WTC11 (cell line): ENCODE data around the gene CMTM7. TPM values are rescaled to one million over a fixed set of nuclear protein-coding genes. Genes with fewer than 3 reads are reported as not detected.

ENCODE experiments used
- ATAC-seq: fragments of 200-7000 bp; cut with Tn5 transposase; 2 replicates; pipeline ENCODE4 v1.10.0; 2021; ENCODE audit warnings: mild to moderate bottlenecking, moderate library complexity
- CTCF ChIA-PET: fragments of 300-600 bp; sonication (Branson Sonifier 250); formaldehyde crosslinking; loops from one replicate; lab custom pipeline; 2021; ENCODE audit warnings: antibody characterized with exemption; lab: Charles Lee
- POLR2A ChIA-PET: fragments of 350-600 bp; sonication (Branson Sonifier 250); formaldehyde crosslinking; loops from one replicate; lab custom pipeline; 2021; ENCODE audit warnings: antibody characterized with exemption; lab: Charles Lee
- DNase-seq: peaks from one replicate; pipeline ENCODE4 v3.0.0; 2021; ENCODE audit warnings: low spot score
- H3K27ac Mint-ChIP-seq: 2 replicates; pipeline ENCODE4 v1.8.0; 2021; ENCODE audit warnings: mixed read lengths
- H3K27me3 Mint-ChIP-seq: 2 replicates; pipeline ENCODE4 v1.8.0; 2021; ENCODE audit warnings: low read depth, mild to moderate bottlenecking, moderate library complexity, mixed read lengths
- H3K36me3 Mint-ChIP-seq: 2 replicates; pipeline ENCODE4 v1.8.0; 2021; ENCODE audit warnings: mixed read lengths
- H3K4me1 Mint-ChIP-seq: 2 replicates; pipeline ENCODE4 v1.8.0; 2022; ENCODE audit warnings: mixed read lengths
- H3K4me3 Mint-ChIP-seq: 2 replicates; pipeline ENCODE4 v1.8.0; 2021; ENCODE audit warnings: mild to moderate bottlenecking, moderate library complexity, mixed read lengths
- H3K9me3 Mint-ChIP-seq: 2 replicates; pipeline ENCODE4 v1.8.0; 2021; ENCODE audit warnings: mixed read lengths
- CBFB ChIP-seq: sonication (generic); formaldehyde crosslinking; IDR thresholded peaks from 2 replicates; pipeline ENCODE4 v1.8.1; 2022; ENCODE audit warnings: mild to moderate bottlenecking, low read depth, missing genetic modification reagents
- ESRRA ChIP-seq: sonication (generic); formaldehyde crosslinking; IDR thresholded peaks from 2 replicates; pipeline ENCODE4 v1.8.1; 2022; ENCODE audit warnings: mild to moderate bottlenecking, missing genetic modification reagents, borderline replicate concordance
- GRHL2 ChIP-seq: fragments of 250-450 bp; sonication (Bioruptor Pico); IDR thresholded peaks from 2 replicates; pipeline ENCODE4 v1.8.0; 2022; ENCODE audit warnings: mild to moderate bottlenecking, moderate library complexity; ENCODE audit not compliant: insufficient replicate concordance, severe bottlenecking
- GTF2I ChIP-seq: fragments of 250-450 bp; sonication (Bioruptor Pico); conservative IDR thresholded peaks from 2 replicates; pipeline ENCODE4 v1.4.0; 2021; ENCODE audit warnings: mild to moderate bottlenecking
- NFYB ChIP-seq: sonication (generic); formaldehyde crosslinking; conservative IDR thresholded peaks from 2 replicates; pipeline ENCODE4 v1.8.0; 2022; ENCODE audit warnings: low read depth, missing genetic modification reagents
- OVOL2 ChIP-seq: fragments of 250-450 bp; sonication (Bioruptor Pico); IDR thresholded peaks from 2 replicates; pipeline ENCODE4 v1.9.0; 2021; ENCODE audit warnings: mild to moderate bottlenecking, borderline replicate concordance
- RORB ChIP-seq: fragments of 250-450 bp; sonication (Bioruptor Pico); IDR thresholded peaks from 2 replicates; pipeline ENCODE4 v1.9.0; 2021; ENCODE audit warnings: mild to moderate bottlenecking
- TEAD1 ChIP-seq: sonication (generic); formaldehyde crosslinking; IDR thresholded peaks from 2 replicates; pipeline ENCODE4 v1.8.0; 2022; ENCODE audit warnings: mild to moderate bottlenecking, missing genetic modification reagents
- ZNF671 ChIP-seq: fragments of 250-450 bp; sonication (Bioruptor Pico); IDR thresholded peaks from 2 replicates; pipeline ENCODE4 v1.8.0; 2021; ENCODE audit warnings: mild to moderate bottlenecking
- total RNA-seq: library from RNA; stranded (reverse); gene quantifications from 3 replicates; pipeline ENCODE4 v1.2.3, GENCODE V29; 2021
- TF ChIP-seq, protein P1 (sequence below): sonication (generic); formaldehyde crosslinking; IDR thresholded peaks from 2 replicates; pipeline ENCODE4 v1.8.1; 2023; ENCODE audit warnings: mild to moderate bottlenecking, missing genetic modification reagents, moderate library complexity
- TF ChIP-seq, protein P2 (sequence below): sonication (generic); formaldehyde crosslinking; IDR thresholded peaks from 2 replicates; pipeline ENCODE4 v1.8.1; 2022; ENCODE audit warnings: mild to moderate bottlenecking, moderate library complexity, missing genetic modification reagents
- TF ChIP-seq, protein P3 (sequence below): sonication (generic); formaldehyde crosslinking; IDR thresholded peaks from 2 replicates; pipeline ENCODE4 v1.8.1; 2023; ENCODE audit warnings: mild to moderate bottlenecking, missing genetic modification reagents, borderline replicate concordance
- TF ChIP-seq, protein P4 (sequence below): sonication (generic); formaldehyde crosslinking; IDR thresholded peaks from 2 replicates; pipeline ENCODE4 v1.8.0; 2022; ENCODE audit warnings: mild to moderate bottlenecking, missing genetic modification reagents
- TF ChIP-seq, protein P5 (sequence below): sonication (generic); formaldehyde crosslinking; IDR thresholded peaks from 2 replicates; pipeline ENCODE4 v1.8.1; 2022; ENCODE audit warnings: missing genetic modification reagents, borderline replicate concordance

CMTM7 gene
- total RNA-seq, 1 experiment from 2014 or later: 23.4 TPM

DNA sequence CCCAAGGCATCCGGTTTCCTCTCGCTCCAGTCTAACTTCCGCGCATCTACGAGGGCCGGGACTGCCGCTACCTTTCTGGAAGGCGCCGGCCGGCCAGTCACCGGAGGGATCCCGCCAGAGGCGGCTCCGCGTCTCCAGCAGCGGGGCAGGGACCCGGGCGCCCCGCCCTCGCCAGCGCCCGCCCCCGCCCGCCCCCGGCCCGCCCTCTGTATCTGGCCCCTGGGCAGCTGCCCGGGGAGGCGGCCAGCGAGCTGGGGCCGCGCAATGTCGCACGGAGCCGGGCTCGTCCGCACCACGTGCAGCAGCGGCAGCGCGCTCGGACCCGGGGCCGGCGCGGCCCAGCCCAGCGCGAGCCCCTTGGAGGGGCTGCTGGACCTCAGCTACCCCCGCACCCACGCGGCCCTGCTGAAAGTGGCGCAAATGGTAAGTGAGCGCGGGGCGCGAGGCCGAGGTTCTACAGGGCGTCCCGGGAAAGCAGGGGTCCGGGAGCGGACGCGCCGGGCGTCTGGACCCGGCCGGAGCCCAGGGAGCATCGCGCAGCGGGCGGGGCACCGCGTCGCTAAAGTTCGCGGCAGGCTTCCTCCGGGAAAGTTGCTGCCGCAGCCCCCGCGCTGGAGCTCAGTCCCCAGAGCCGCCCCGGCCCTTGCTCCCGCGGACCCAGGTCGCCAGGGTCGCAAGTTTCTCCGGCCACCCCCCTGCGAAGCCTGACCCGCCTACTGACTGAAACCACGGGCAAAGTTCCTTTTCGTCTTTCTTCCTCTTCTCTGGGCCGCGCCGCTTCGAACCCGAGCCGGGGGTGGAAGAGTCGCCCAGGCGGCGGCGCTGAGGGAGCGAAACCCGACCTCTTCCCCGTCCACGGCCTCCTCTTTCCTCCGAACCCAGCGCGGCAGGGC, at the start of gene CMTM7 (continued):
- TF ChIP-seq, protein P1, sequence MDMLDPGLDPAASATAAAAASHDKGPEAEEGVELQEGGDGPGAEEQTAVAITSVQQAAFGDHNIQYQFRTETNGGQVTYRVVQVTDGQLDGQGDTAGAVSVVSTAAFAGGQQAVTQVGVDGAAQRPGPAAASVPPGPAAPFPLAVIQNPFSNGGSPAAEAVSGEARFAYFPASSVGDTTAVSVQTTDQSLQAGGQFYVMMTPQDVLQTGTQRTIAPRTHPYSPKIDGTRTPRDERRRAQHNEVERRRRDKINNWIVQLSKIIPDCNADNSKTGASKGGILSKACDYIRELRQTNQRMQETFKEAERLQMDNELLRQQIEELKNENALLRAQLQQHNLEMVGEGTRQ (CRISPR knock-in tag): peak; percentile 70
- TF ChIP-seq, protein P2, sequence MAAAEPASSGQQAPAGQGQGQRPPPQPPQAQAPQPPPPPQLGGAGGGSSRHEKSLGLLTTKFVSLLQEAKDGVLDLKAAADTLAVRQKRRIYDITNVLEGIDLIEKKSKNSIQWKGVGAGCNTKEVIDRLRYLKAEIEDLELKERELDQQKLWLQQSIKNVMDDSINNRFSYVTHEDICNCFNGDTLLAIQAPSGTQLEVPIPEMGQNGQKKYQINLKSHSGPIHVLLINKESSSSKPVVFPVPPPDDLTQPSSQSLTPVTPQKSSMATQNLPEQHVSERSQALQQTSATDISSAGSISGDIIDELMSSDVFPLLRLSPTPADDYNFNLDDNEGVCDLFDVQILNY: peak; percentile 52; the same call in 1 of the 2 replicates
- TF ChIP-seq TEAD1: peak; percentile 15; the same call in 1 of the 2 replicates
- TF ChIP-seq, protein P3, sequence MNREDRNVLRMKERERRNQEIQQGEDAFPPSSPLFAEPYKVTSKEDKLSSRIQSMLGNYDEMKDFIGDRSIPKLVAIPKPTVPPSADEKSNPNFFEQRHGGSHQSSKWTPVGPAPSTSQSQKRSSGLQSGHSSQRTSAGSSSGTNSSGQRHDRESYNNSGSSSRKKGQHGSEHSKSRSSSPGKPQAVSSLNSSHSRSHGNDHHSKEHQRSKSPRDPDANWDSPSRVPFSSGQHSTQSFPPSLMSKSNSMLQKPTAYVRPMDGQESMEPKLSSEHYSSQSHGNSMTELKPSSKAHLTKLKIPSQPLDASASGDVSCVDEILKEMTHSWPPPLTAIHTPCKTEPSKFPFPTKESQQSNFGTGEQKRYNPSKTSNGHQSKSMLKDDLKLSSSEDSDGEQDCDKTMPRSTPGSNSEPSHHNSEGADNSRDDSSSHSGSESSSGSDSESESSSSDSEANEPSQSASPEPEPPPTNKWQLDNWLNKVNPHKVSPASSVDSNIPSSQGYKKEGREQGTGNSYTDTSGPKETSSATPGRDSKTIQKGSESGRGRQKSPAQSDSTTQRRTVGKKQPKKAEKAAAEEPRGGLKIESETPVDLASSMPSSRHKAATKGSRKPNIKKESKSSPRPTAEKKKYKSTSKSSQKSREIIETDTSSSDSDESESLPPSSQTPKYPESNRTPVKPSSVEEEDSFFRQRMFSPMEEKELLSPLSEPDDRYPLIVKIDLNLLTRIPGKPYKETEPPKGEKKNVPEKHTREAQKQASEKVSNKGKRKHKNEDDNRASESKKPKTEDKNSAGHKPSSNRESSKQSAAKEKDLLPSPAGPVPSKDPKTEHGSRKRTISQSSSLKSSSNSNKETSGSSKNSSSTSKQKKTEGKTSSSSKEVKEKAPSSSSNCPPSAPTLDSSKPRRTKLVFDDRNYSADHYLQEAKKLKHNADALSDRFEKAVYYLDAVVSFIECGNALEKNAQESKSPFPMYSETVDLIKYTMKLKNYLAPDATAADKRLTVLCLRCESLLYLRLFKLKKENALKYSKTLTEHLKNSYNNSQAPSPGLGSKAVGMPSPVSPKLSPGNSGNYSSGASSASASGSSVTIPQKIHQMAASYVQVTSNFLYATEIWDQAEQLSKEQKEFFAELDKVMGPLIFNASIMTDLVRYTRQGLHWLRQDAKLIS (CRISPR knock-in tag): 0 out of 2 replicates have a peak, but pooled peaks have one; percentile 48
- no peak for TF ChIP-seq CBFB (CRISPR knock-in tag)
- TF ChIP-seq, all 79 proteins: peak for 21

DNA sequence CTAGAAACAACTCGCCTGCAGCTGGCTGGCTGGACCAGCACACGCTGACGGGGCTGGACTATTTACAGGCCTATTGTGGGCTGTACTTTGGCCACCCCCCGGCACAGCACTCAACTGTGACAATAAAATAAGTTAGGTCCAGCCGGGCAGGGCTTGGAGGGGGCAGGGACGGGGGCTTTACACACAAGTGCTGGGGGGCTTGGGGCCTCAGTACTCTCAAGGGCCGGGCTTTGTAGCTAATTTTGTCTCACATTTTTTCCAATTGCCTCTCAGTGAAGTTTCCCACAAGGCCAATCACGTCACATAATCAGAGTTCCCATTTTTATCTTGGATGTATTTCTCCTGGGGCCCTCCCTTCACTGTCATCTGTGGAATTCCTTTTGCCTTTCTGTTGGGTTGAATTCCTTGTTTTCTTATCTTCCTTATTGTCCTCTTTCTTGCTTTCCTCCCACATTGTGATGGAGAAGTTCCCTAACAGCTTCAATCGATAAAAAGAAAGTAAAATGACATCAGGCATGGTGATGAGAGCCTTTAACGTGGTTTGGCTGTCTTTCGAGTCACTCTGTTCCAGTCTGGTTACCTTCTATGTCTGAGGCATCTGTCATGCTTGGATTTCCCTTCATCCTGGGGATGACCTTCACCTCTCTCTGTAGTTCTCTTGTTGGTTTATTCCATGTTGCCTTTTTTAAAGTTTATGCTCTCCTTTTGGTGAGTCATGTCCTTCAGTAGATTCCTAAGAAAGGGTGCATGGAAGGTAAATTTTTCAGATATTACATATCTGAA, 44.1 kb upstream of the CMTM7 start:
- no peaks in the 10 kb centered on the region for H3K36me3 Mint-ChIP-seq
- no peaks in the 10 kb centered on the region for H3K9me3 Mint-ChIP-seq
- ATAC-seq (peak; percentile 20), DNase-seq (no peak)
- peaks cover 29% of the 10 kb centered on the region for H3K4me1 Mint-ChIP-seq
- CTCF ChIA-PET: interaction anchor here (0.7 to 3.7 kb wide), 4 partner anchors 10 to 424 kb away, joined by 3 to 11 read pairs (median 4); no protein-coding TSS in a partner anchor
- H3K4me3 Mint-ChIP-seq: no peak overlapping the region
- H3K27me3 Mint-ChIP-seq: no peaks in the 10 kb centered on the region
- TF ChIP-seq, protein P4, sequence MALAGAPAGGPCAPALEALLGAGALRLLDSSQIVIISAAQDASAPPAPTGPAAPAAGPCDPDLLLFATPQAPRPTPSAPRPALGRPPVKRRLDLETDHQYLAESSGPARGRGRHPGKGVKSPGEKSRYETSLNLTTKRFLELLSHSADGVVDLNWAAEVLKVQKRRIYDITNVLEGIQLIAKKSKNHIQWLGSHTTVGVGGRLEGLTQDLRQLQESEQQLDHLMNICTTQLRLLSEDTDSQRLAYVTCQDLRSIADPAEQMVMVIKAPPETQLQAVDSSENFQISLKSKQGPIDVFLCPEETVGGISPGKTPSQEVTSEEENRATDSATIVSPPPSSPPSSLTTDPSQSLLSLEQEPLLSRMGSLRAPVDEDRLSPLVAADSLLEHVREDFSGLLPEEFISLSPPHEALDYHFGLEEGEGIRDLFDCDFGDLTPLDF (CRISPR knock-in tag): no peak
- TF ChIP-seq ESRRA (CRISPR knock-in tag): no peak
- no peak for TF ChIP-seq RORB (CRISPR knock-in tag)
- no peak for TF ChIP-seq NFYB
- TF ChIP-seq ZNF671 (CRISPR knock-in tag): no peak
- TF ChIP-seq GTF2I (CRISPR knock-in tag): no peak
- TF ChIP-seq, protein P5, sequence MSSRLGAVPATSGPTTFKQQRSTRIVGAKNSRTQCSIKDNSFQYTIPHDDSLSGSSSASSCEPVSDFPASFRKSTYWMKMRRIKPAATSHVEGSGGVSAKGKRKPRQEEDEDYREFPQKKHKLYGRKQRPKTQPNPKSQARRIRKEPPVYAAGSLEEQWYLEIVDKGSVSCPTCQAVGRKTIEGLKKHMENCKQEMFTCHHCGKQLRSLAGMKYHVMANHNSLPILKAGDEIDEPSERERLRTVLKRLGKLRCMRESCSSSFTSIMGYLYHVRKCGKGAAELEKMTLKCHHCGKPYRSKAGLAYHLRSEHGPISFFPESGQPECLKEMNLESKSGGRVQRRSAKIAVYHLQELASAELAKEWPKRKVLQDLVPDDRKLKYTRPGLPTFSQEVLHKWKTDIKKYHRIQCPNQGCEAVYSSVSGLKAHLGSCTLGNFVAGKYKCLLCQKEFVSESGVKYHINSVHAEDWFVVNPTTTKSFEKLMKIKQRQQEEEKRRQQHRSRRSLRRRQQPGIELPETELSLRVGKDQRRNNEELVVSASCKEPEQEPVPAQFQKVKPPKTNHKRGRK: no peak
- no peak for TF ChIP-seq GRHL2 (CRISPR knock-in tag)
- no peak for TF ChIP-seq OVOL2 (CRISPR knock-in tag)
- POLR2A ChIA-PET: interaction anchor here (0.7 kb wide), 1 partner anchor 37 kb away, joined by 6 read pairs; no protein-coding TSS in a partner anchor
- H3K27ac Mint-ChIP-seq: peak overlapping the region; percentile 54
